GM12891 (cell line): ENCODE data around the gene USP46.
A peak's percentile ranks its signal among the peaks of the same experiment; 100 is the strongest.

ENCODE experiments used
- DNase-seq: peaks from one replicate; pipeline ENCODE4 v3.0.0; 2011; ENCODE audit warnings: low spot score; ENCODE audit not compliant: insufficient read length
- FAIRE-seq: peaks from 2 replicates; lab custom pipeline; 2011; peaks lifted over from hg19 to GRCh38; lab: Jason Lieb, UNC
- PAX5 ChIP-seq: IDR thresholded peaks from 2 replicates; pipeline ENCODE4 v1.6.1; 2011; ENCODE audit warnings: low read length, moderate library complexity, mild to moderate bottlenecking; ENCODE audit not compliant: insufficient read depth, severe bottlenecking
- POLR2A ChIP-seq: IDR thresholded peaks from 2 replicates; pipeline ENCODE4 v1.6.1; 2011; ENCODE audit warnings: low read depth, low read length, control low read depth
- POLR2AphosphoS5 ChIP-seq: IDR thresholded peaks from 2 replicates; pipeline ENCODE4 v1.6.1; 2011; ENCODE audit warnings: low read depth, low read length, control low read depth
- POU2F2 ChIP-seq: IDR thresholded peaks from 2 replicates; pipeline ENCODE4 v1.6.1; 2011; ENCODE audit warnings: low read depth, mild to moderate bottlenecking, control low read depth, low read length, moderate library complexity
- SPI1 ChIP-seq: IDR thresholded peaks from 2 replicates; pipeline ENCODE4 v1.6.1; 2011; ENCODE audit warnings: low read depth, low read length, control low read depth
- TAF1 ChIP-seq: IDR thresholded peaks from 2 replicates; pipeline ENCODE4 v1.6.1; 2011; ENCODE audit warnings: low read depth, low read length, control low read depth

The USP46 gene

DNA sequence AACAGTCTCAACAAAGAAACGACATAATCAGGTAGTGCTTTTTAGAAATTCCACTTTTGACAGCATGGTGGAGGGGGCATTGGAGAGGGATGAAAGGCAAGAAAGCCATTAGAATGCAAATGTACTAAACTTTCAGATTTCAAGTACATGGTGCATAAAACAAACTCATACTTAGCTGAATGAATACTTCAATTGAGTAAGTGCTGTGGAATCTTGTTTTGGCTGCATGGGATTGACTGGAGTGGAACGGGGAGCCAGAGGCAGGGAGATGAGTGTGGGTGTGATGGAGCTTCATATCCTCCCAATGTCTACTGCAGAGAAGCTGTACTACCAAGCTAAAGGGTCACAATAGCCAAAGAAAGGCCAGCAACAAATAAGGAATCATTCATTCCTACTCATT lies 52.4 kb downstream of the USP46 start:
- DNase-seq (no peak), FAIRE-seq (no peak)
- TF ChIP-seq PAX5 (no peak), SPI1 (no peak)

DNA sequence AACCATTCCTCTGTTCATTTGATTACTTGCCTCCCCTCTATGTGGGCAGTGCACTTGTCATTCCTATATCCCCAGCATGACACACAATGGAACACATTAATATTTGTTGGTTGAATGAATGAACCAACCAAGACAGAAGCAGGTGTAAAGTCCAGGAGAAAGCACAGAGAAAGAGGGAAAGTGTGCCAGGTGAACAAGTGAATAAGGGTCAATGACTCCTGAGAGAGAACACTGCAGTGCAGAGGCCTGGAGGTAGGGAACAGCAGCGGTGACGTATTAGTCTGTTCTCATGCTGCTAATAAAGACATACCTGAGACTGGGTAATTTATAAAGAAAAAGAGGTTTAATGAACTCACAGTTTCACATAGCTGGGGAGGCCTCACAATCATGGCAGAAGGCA lies 53.1 kb downstream of the USP46 start:
- TF ChIP-seq PAX5 (no peak), POLR2A (no peak), POLR2AphosphoS5 (no peak), SPI1 (no peak), POU2F2 (no peak), TAF1 (no peak)
- no peak for FAIRE-seq
- DNase-seq, result no peak

DNA sequence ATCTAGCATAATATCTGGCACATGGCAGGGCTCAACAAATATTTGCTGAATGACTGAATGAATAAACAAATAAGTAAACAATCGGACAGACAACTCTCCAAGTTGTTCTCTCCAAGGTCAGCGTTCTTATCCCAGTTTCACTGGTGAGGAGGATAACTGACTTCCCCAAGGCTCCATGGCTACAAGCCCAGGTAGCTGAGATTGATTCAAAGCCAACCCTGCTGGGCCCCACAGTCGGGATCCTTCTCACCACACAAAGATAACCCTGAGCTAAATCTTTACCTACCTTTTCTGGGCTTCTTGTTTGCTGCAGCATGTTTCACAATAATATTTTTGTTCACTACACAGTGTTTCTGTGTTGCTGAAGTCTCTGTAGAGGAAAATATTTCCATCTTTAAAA lies 54.9 kb downstream of the USP46 start:
- TF ChIP-seq PAX5, result no peak
- no peak for TF ChIP-seq TAF1
- no peak for TF ChIP-seq SPI1
- TF ChIP-seq POU2F2, result no peak
- no peak for TF ChIP-seq POLR2A
- FAIRE-seq (no peak), DNase-seq (no peak)

DNA sequence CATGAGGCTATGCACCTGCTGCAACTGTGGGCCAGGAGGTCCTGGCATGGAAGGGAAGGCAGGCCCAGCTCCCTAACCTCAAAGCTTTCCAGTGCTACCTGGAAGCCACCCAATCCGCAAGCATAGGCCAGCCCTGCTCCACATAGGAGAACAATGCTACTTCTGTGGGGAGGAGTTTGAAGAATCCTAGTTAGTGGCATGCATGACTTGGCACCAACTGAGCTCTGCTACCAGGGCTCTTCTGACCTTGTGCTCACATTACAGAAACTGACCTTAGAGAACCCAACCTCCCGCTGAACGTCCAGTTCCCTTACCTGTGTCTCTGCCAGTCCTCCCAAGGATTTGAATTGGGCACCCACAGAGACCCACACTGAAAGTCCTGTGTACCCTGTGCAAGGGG lies 58.8 kb downstream of the USP46 start:
- FAIRE-seq (no peak), DNase-seq (no peak)
- TF ChIP-seq PAX5, result no peak
- no peak for TF ChIP-seq POLR2AphosphoS5
- TF ChIP-seq POU2F2, result no peak
- no peak for TF ChIP-seq TAF1
- TF ChIP-seq SPI1, result no peak
- TF ChIP-seq POLR2A, result no peak

DNA sequence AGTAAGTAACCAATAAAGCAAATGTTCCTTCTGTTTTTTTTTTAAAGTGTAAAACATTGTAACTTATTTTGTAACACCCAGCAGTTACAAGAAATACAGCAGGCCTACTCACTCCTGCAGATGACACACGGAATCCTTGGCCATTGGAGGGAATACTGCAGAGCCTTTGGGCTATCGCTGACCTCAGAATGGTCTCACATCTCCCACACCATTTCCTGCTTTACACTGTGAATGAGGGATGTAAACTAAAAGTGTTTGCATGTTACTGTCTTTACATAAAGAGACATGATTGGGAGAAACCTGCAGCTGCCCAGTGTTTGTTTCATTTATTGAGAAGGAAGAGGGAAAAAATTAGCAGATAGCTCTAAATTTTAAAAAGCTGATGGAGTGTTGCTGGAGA lies 64.1 kb downstream of the USP46 start:
- DNase-seq (no peak), FAIRE-seq (no peak)
- TF ChIP-seq TAF1 (no peak), SPI1 (no peak)

DNA sequence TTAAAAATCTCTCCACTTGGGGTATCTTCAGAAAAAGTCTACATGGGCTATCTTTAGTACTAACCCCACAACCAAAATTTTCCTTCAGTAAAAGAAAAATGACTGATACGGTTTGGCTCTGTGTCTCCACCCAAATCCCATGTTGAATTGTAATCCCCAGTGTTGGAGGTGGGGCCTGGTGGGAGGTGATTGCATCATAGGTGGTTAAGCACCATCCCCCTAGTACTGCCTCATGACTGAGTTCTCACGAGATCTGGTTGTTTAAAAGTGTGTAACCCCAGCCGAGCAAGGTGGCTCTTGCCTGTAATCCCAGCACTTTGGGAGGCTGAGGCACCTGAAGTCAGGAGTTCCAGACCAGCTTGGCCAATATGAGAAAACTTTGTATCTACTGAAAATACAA lies 66.8 kb downstream of the USP46 start:
- FAIRE-seq, result no peak
- TF ChIP-seq TAF1 (no peak), PAX5 (no peak), POLR2AphosphoS5 (no peak), POLR2A (no peak), POU2F2 (no peak), SPI1 (no peak)

DNA sequence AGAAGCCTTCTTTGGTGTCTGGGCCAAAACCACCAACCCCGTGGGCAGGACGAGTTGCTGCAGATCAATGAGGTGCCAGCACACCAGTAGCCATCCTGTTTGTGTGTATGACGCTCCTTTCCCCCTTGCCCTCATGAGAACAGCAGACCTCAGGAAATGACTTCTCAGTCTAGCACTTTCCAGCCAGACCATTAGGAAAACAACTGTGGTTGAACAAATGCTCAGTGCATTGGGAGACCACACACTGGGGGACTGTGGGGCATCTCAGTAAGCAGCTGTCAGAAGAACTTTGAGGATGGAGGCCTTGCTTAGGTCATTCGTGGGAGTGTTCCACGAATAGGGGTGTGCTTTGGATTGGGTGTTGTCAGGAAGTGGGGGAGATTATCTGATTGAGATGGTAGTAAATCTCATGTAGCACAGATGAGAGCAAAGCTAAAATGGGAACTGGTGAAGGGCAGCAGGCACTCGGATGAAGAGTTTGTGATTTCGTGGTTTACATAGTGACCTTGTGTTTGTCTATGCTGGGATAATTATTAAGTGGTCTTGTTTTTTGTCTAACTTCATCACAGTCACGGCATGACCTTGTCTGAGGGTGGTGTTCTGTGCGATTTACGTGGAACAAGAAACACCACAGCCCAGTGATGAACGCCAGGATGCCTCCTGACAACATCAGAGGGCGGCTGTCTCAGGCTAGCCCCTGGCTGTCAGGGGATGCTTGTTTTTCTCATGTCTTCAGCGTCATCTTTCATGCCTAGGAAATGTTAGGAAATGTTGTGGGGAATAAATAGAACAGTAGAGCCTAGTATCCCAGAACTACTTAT lies 70.1 kb downstream of the USP46 start:
- TF ChIP-seq SPI1, result no peak
- no peak for TF ChIP-seq POLR2A
- TF ChIP-seq POLR2AphosphoS5, result no peak
- TF ChIP-seq PAX5, result no peak
- no peak for TF ChIP-seq TAF1
- FAIRE-seq (peak; percentile 9), DNase-seq (no peak)

More for the DNA sequence above, 66.8 kb downstream of the USP46 start:
- no peak for DNase-seq

DNA sequence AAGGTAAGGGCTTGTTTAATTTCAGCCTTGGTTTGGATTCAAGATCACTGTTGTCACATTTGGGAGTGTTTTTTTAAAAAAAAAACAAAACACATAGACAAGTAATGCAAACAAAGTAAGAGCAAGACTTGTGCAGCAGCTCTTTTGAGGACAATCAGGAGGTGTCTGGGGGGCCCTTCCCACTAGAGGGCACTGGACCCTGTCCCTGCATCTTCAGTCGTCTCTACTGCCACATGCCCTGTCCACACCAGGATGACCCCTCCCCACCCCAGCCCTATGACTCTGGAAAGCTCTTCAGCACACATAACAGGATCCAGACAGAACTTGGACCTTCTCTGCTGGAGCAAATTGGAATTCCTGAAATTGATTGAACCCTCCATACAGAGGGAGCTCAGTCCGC lies 71.0 kb downstream of the USP46 start:
- TF ChIP-seq POU2F2 (no peak), TAF1 (no peak), POLR2A (no peak), POLR2AphosphoS5 (no peak), PAX5 (no peak), SPI1 (no peak)
- DNase-seq (peak; percentile 9), FAIRE-seq (no peak)

DNA sequence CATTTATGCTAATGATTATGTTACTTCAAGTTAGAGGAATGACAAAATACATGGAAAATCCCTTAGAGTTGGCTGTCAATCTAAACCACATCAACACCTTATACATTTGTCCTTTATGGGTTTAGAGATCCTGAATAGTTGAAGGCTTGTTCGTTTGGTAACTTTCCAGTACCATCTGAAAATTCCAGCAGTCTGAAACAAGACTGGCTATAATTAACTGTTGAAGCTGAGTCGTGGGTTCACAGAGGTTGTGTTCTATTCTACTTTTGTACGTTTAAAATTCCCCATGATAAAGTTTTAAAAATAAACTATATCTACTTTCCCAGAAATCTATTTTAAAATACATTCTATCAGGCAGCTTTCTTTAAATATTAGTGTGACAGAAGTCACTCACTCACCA lies 73.0 kb downstream of the USP46 start:
- no peak for FAIRE-seq
- DNase-seq, result no peak
- TF ChIP-seq PAX5 (no peak), SPI1 (no peak)

DNA sequence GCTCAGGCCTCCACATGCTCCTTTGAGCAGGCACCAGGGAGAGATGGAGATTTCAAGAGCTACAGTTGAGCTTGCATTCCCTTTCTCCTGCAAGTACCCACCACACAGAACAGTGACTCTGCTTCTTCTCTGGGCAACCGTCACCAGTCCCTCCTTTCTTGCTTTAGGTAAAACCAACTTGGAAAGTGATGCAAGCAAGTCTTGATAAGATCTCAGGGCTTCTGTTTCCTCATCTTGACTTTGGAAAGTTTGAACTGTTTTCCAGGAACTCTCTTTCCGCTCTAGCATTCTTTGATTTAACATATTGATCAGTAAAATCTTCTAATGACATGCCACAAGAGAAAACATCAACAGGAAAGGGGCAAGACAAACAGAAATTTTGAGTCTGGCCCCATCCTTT lies 73.7 kb downstream of the USP46 start:
- TF ChIP-seq PAX5, result no peak
- DNase-seq, result no peak
- FAIRE-seq, result no peak

DNA sequence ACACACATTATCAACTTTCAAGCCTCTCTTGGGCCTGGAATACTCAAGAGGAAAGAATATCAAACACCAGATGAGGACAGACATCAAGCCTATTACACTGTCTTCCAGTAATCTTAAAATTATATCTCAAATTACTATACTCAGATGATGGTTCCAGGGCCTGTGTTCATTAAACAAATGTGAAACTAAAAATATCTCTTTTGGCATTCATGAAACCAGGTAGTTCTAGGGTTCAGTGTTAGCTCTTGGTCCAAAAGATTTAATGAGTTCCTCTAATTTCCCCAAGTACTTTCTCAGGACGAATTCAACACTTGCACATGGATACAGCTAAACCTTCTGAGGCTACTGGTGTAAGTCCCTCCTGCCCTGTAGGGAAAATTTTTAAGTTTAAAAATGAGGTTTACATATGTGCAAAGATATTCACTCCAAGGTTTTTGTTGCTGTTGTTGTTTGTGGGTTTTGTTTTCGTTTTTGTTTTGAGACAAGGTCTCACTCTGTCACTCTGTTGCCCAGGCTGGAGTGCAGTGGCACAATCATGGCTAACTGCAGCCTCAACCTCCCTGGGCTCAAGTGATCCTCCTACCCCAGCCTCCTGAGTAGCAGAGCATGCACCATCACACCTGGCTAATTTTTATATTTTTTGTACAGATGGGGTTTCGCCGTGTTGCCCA lies 79.4 kb downstream of the USP46 start:
- FAIRE-seq (no peak), DNase-seq (no peak)
- TF ChIP-seq TAF1, result no peak
- TF ChIP-seq POLR2A, result no peak
- TF ChIP-seq POU2F2, result no peak
- no peak for TF ChIP-seq POLR2AphosphoS5
- no peak for TF ChIP-seq PAX5
- no peak for TF ChIP-seq SPI1
